WTC11 (cell line): Measurements from ENCODE around the gene CPLX3. TPM values are rescaled to one million over a fixed set of nuclear protein-coding genes. Genes with fewer than 3 reads are reported as not detected.

Experiments used
- ATAC-seq: fragments of 200-7000 bp; cut with Tn5 transposase; 2 replicates; pipeline ENCODE4 v1.10.0; 2021; ENCODE audit warnings: mild to moderate bottlenecking, moderate library complexity
- CTCF ChIA-PET: fragments of 300-600 bp; sonication (Branson Sonifier 250); formaldehyde crosslinking; loops from one replicate; lab custom pipeline; 2021; ENCODE audit warnings: antibody characterized with exemption; lab: Charles Lee
- POLR2A ChIA-PET: fragments of 350-600 bp; sonication (Branson Sonifier 250); formaldehyde crosslinking; loops from one replicate; lab custom pipeline; 2021; ENCODE audit warnings: antibody characterized with exemption; lab: Charles Lee
- DNase-seq: peaks from one replicate; pipeline ENCODE4 v3.0.0; 2021; ENCODE audit warnings: low spot score
- H3K27ac Mint-ChIP-seq: 2 replicates; pipeline ENCODE4 v1.8.0; 2021; ENCODE audit warnings: mixed read lengths
- H3K27me3 Mint-ChIP-seq: 2 replicates; pipeline ENCODE4 v1.8.0; 2021; ENCODE audit warnings: low read depth, mild to moderate bottlenecking, moderate library complexity, mixed read lengths
- H3K36me3 Mint-ChIP-seq: 2 replicates; pipeline ENCODE4 v1.8.0; 2021; ENCODE audit warnings: mixed read lengths
- H3K4me1 Mint-ChIP-seq: 2 replicates; pipeline ENCODE4 v1.8.0; 2022; ENCODE audit warnings: mixed read lengths
- H3K4me3 Mint-ChIP-seq: 2 replicates; pipeline ENCODE4 v1.8.0; 2021; ENCODE audit warnings: mild to moderate bottlenecking, moderate library complexity, mixed read lengths
- H3K9me3 Mint-ChIP-seq: 2 replicates; pipeline ENCODE4 v1.8.0; 2021; ENCODE audit warnings: mixed read lengths
- AFF4 ChIP-seq: sonication (generic); formaldehyde crosslinking; IDR thresholded peaks from 2 replicates; pipeline ENCODE4 v1.8.1; 2023; ENCODE audit warnings: mild to moderate bottlenecking, missing genetic modification reagents, borderline replicate concordance
- ATF1 ChIP-seq: sonication (generic); formaldehyde crosslinking; IDR thresholded peaks from 2 replicates; pipeline ENCODE4 v1.8.1; 2023; ENCODE audit warnings: mild to moderate bottlenecking, moderate library complexity, missing genetic modification reagents
- CDX4 ChIP-seq: fragments of 250-450 bp; sonication (Bioruptor Pico); IDR thresholded peaks from 2 replicates; pipeline ENCODE4 v1.9.0; 2021; ENCODE audit warnings: moderate library complexity, mild to moderate bottlenecking, inconsistent platforms, borderline replicate concordance
- CTCF ChIP-seq: fragments of 200-600 bp; IDR thresholded peaks from 2 replicates; pipeline ENCODE4 v1.8.0; 2022; ENCODE audit warnings: antibody characterized with exemption
- HMGA2 ChIP-seq: fragments of 250-450 bp; sonication (Bioruptor Pico); IDR thresholded peaks from 2 replicates; pipeline ENCODE4 v1.4.0; 2021; ENCODE audit warnings: mild to moderate bottlenecking, moderate library complexity
- HMGXB4 ChIP-seq: sonication (generic); formaldehyde crosslinking; IDR thresholded peaks from 2 replicates; pipeline ENCODE4 v1.8.1; 2023; ENCODE audit warnings: mild to moderate bottlenecking, moderate library complexity, missing genetic modification reagents
- IRF1 ChIP-seq: sonication (generic); formaldehyde crosslinking; IDR thresholded peaks from 2 replicates; pipeline ENCODE4 v1.8.0; 2023; ENCODE audit warnings: missing genetic modification reagents
- JUN ChIP-seq: sonication (generic); formaldehyde crosslinking; IDR thresholded peaks from 2 replicates; pipeline ENCODE4 v1.8.0; 2023; ENCODE audit warnings: mild to moderate bottlenecking, missing genetic modification reagents
- NR2C2 ChIP-seq: sonication (generic); formaldehyde crosslinking; IDR thresholded peaks from 2 replicates; pipeline ENCODE4 v1.8.0; 2022; ENCODE audit warnings: mild to moderate bottlenecking, missing genetic modification reagents
- OVOL2 ChIP-seq: fragments of 250-450 bp; sonication (Bioruptor Pico); IDR thresholded peaks from 2 replicates; pipeline ENCODE4 v1.9.0; 2021; ENCODE audit warnings: mild to moderate bottlenecking, borderline replicate concordance
- TEAD4 ChIP-seq: sonication (generic); formaldehyde crosslinking; IDR thresholded peaks from 2 replicates; pipeline ENCODE4 v1.8.0; 2022; ENCODE audit warnings: mild to moderate bottlenecking, missing genetic modification reagents
- TP53 ChIP-seq: sonication (generic); formaldehyde crosslinking; IDR thresholded peaks from 2 replicates; pipeline ENCODE4 v1.8.1; 2023; ENCODE audit warnings: mild to moderate bottlenecking, missing genetic modification reagents
- USF1 ChIP-seq: sonication (generic); formaldehyde crosslinking; IDR thresholded peaks from 2 replicates; pipeline ENCODE4 v1.8.0; 2022; ENCODE audit warnings: mild to moderate bottlenecking, missing genetic modification reagents
- ZNF121 ChIP-seq: sonication (generic); formaldehyde crosslinking; IDR thresholded peaks from 2 replicates; pipeline ENCODE4 v1.8.0; 2023; ENCODE audit warnings: missing genetic modification reagents
- ZNF138 ChIP-seq: sonication (generic); formaldehyde crosslinking; conservative IDR thresholded peaks from 2 replicates; pipeline ENCODE4 v1.8.1; 2022; ENCODE audit warnings: mild to moderate bottlenecking, moderate library complexity, missing genetic modification reagents
- ZNF317 ChIP-seq: sonication (generic); formaldehyde crosslinking; IDR thresholded peaks from 2 replicates; pipeline ENCODE4 v1.8.1; 2023; ENCODE audit warnings: low read depth, mild to moderate bottlenecking, moderate library complexity, missing genetic modification reagents, borderline replicate concordance
- ZNF425 ChIP-seq: fragments of 250-450 bp; sonication (Bioruptor Pico); conservative IDR thresholded peaks from 2 replicates; pipeline ENCODE4 v1.9.0; 2021; ENCODE audit warnings: mild to moderate bottlenecking
- ZNF671 ChIP-seq: fragments of 250-450 bp; sonication (Bioruptor Pico); IDR thresholded peaks from 2 replicates; pipeline ENCODE4 v1.8.0; 2021; ENCODE audit warnings: mild to moderate bottlenecking
- total RNA-seq: library from RNA; stranded (reverse); gene quantifications from 3 replicates; pipeline ENCODE4 v1.2.3, GENCODE V29; 2021

Gene CPLX3
- total RNA-seq, 1 experiment from 2014 or later = 0.09 TPM

- no peaks in the 10 kb centered on the region for H3K9me3 Mint-ChIP-seq
- H3K27me3 Mint-ChIP-seq = no peaks in the 10 kb centered on the region; the same call in 1 of the 2 replicates
- no peak overlapping the region for H3K27ac Mint-ChIP-seq
- ChIA-PET CTCF (interaction anchor here (0.7 to 14.8 kb wide), 37 partner anchors 11 to 207 kb away, joined by 3 to 360 read pairs (median 7); partner anchors contain the start of genes CPLX3, CYP1A1, FAM219B and LMAN1L), POLR2A (interaction anchor here (0.6 to 1.2 kb wide), 4 partner anchors 11 to 860 kb away, joined by 3 to 7 read pairs (median 4); partner anchors contain the start of gene SNX33)
- H3K4me3 Mint-ChIP-seq = 0 out of 2 replicates have a peak overlapping the region, but pooled peaks have one; percentile 24
- H3K36me3 Mint-ChIP-seq = no peaks in the 10 kb centered on the region
- 0 out of 2 replicates have a peak, but pooled peaks have one; percentile 17 for TF ChIP-seq CTCF
- TF ChIP-seq HMGA2 = no peak
- peaks cover 48% of the 10 kb centered on the region for H3K4me1 Mint-ChIP-seq
- ATAC-seq (no peak), DNase-seq (no peak)
Observed at GRCh38 chr15:74788042-74788682, 38.3 kb upstream of the CPLX3 start.

GRCh38 chr15:74788683-74789151, 37.7 kb upstream of the CPLX3 start:
- ChIA-PET POLR2A (interaction anchor here (0.6 kb wide), 1 partner anchor 17 kb away, joined by 3 read pairs; no protein-coding TSS in a partner anchor), CTCF (interaction anchor here (0.9 to 14.8 kb wide), 17 partner anchors 10 to 207 kb away, joined by 3 to 360 read pairs (median 10); partner anchors contain the start of genes CPLX3, FAM219B and SCAMP5)
- DNase-seq (peak; percentile 48), ATAC-seq (peak; percentile 19)
- H3K9me3 Mint-ChIP-seq = no peaks in the 10 kb centered on the region
- TF ChIP-seq NR2C2 (CRISPR knock-in tag) (no peak), ZNF317 (no peak), OVOL2 (CRISPR knock-in tag) (no peak), HMGXB4 (CRISPR knock-in tag) (peak; percentile 38; the same call in 1 of the 2 replicates), ATF1 (CRISPR knock-in tag) (no peak), JUN (CRISPR knock-in tag) (0 out of 2 replicates have a peak, but pooled peaks have one; percentile 30), ZNF121 (no peak), IRF1 (no peak), ZNF671 (CRISPR knock-in tag) (no peak)
- no peaks in the 10 kb centered on the region for H3K36me3 Mint-ChIP-seq
- no peak overlapping the region for H3K27ac Mint-ChIP-seq
- H3K4me3 Mint-ChIP-seq = 0 out of 2 replicates have a peak overlapping the region, but pooled peaks have one; percentile 24
- H3K27me3 Mint-ChIP-seq = no peaks in the 10 kb centered on the region; the same call in 1 of the 2 replicates
- peaks cover 47% of the 10 kb centered on the region for H3K4me1 Mint-ChIP-seq

- no peaks in the 10 kb centered on the region for H3K36me3 Mint-ChIP-seq
- H3K4me3 Mint-ChIP-seq = peak overlapping the region; percentile 10; the same call in 1 of the 2 replicates
- no peak for ATAC-seq
- H3K27ac Mint-ChIP-seq = no peak overlapping the region
- DNase-seq = no peak
- H3K4me1 Mint-ChIP-seq = peaks cover 44% of the 10 kb centered on the region
- H3K27me3 Mint-ChIP-seq = no peaks in the 10 kb centered on the region; the same call in 1 of the 2 replicates
- no peaks in the 10 kb centered on the region for H3K9me3 Mint-ChIP-seq
- ChIA-PET CTCF (interaction anchor here (1.8 to 14.8 kb wide), 3 partner anchors 10 to 158 kb away, joined by 10 to 360 read pairs (median 44); no protein-coding TSS in a partner anchor), POLR2A (no interaction called here)
- TF ChIP-seq ZNF138 (CRISPR knock-in tag) (no peak), USF1 (no peak), TEAD4 (CRISPR knock-in tag) (no peak), ZNF425 (CRISPR knock-in tag) (no peak), CDX4 (CRISPR knock-in tag) (no peak), TP53 (CRISPR knock-in tag) (no peak), AFF4 (CRISPR knock-in tag) (no peak)
Observed at GRCh38 chr15:74789171-74789631, 37.2 kb upstream of the CPLX3 start.
